GM20431 (cell line): Measurements from ENCODE around the gene CCNA1.

ENCODE experiments used
- in situ Hi-C: fragments of 300-500 bp; cut with MseI, MboI; formaldehyde crosslinking; loops from one replicate; pipeline ENCODE4 v1.15.0; 2020; ENCODE audit warnings: low sequenced_read_pairs; ENCODE audit not compliant: unreplicated experiment

The CCNA1 gene

DNA sequence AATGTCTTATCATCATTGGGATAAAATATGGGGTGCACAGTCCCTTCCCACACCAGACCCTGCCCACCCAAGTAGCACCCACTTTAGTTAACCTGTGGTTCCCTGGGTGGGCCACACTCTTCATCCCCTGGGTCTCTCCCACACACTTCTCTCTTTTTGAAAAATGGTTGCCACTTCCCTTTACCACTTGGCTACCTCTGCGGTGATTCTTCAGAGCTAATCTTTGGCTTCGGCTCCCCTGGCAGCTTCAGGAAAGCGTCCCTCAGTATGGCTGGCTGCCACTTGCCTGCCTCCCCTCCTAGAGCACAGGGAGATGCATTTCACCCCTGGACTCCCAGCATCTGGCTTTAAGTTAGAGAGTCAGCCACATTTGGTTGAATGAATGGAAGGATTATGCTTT, 18.2 kb downstream of the CCNA1 start:
- in situ Hi-C loops, result no loop called here

DNA sequence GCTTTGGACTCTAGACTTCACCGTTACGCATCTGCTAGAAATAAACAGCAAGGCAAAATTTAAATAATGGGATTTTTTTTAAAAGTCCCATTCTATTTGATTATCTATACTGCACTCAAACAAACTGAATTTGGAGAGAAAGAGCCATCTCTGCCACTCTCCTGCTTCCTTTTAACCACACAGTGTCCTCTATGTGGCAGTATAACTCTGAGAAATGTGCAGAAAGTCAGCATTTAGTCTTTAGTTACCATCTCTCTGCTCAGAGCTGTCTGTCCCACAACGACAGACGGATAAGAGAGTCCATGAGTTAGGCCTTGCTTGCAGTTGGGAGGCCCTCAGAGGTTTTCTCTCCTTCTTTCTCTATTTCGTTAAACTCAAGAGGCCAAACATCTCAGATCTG, 21.2 kb downstream of the CCNA1 start:
- in situ Hi-C loops, result no loop called here

DNA sequence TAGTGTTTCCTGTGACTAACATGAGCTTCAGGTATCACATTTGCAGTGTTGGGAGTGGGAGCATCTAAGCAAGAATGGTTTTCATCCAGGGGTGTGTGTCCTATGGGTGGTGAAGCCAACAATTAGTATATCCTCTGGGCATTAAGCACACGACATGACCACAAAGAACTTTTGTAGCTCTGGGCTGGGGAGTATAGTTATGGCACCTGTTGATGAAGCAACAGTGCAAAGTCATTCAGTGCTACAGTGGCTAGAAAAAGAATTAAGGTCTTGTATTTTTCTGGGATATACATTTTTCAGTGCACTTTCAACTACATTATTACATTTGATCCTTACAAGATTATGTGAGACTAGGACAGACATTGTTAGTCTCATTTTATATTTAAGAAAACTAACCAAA, 21.8 kb downstream of the CCNA1 start:
- in situ Hi-C loops, result no loop called here

DNA sequence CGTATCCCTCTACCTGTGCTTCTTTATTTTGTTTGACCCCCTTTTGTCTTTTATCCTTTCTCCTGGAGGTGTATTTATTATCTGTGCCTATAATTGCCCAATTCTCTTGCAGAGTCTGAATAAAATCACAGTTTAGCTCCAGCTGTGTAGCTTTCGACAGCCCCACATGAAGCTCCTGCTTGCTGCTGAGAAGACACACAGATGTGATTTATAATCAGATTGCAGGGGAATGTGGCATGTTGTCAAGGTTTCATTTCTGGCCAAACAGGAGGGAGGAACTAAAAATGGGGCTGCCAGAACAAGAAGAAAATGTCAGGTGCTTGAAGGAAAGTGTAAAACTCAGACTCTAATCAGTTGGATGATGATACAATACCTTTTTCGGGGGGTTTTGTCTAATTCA, 22.7 kb downstream of the CCNA1 start:
- in situ Hi-C loops, result no loop called here

DNA sequence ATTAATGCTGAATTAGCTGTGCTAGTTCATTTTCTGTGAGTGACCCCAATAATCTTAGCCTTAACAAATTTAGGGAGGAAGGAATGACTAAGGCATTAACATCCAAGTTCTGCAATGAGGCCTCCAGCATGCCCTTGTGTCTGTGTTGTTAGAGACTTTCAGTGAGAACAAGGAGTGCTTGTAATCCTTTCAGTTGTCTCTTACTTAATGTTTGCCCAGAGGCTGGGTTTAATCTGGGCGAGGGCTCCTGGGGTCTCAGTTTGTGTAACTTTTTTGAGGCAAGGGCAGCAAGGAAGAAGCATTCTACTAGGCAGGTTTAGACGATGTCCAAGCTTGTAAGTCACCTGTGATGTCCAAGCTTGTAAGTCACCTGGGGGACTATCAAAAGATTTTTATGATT, 24.3 kb downstream of the CCNA1 start:
- in situ Hi-C loops, result no loop called here

DNA sequence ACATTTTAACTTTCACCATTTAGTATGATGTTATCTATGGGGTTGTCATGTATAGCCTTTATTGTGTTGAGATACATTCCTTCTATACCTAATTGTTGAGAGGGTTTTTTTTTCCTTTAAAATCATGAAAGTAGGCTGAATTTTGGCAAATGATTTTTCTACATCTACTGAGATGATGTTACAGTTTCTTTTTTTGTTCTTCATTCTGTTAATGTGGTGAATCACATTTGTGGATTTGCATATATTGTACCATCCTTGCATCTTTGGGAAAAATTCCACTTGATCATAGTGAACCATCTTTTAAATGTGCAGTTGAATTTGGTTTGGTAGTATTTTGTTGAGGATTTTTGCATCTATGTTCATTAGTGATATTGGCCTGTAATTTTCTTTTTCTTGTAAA, 29.2 kb downstream of the CCNA1 start:
- in situ Hi-C loops, result no loop called here

DNA sequence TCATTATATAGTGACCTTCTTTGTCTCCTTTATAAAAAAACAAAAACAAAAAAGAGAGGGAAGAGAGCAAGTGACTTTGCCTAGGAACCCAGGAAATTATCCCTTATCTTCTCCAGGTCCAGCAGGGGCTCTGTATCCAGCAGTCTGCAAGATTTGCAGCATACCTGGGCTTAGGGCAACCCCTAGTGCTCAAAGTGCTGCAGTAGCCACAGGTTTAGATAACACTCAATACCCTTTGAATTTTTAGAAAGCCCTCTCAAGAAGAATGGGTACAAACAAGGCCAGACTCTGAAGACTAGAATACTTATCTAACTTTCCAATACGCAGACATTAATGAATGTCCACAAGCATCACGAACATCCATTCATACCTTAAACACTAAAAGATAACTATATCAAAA, 43.2 kb downstream of the CCNA1 start:
- in situ Hi-C loops, result no loop called here

DNA sequence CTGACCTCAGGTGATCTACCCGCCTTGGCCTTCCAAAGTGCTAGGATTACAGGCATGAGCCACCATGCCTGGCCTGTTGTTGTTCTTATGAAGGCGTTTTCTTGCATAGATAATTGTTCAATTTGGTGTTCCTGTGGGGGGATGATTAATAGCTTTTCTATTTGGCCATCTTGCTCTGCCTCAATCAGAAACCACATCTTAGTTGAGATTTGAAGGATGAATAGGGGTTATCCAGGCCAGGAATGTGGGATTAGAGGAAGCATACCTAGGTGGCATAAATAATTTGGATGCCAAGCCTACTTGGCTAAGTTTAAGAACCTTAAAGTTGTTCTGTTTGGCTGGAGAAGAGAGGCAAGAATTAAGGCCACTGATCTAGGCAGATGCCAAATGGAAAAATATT, 44.4 kb downstream of the CCNA1 start:
- in situ Hi-C loops, result no loop called here

DNA sequence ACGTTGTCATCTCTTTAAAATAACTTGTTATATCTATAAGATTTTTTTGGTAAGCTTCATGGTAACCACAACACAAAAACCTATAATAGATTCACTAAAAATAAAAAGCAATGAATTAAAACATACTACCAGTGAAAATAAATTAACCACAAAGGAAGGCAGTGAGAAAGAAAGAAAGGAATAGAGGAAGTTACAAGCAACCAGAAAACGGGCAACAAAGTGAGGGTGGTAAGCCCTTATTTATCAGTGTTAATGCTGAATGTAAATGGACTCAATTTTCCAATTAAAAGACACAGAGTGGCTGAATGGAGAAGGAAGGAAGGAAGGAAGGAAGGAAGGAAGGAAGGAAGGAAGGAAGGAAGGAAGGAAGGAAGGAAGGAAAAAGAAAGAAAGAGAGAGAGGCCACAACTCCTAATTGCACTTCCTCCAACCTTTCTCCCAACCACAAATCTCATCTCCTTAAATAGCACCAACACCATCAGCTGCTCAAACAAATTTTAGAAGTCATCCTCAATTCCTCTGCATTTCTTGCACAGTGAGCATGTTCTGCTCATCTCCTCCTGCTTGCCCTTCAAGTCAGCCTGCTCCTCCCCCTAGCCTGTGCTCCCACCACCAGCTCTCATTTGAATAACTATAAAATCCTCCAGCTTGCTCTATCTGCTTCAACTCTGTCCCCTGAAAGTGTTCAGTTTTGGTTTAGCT, 48.6 kb downstream of the CCNA1 start:
- in situ Hi-C loops, result no loop called here

DNA sequence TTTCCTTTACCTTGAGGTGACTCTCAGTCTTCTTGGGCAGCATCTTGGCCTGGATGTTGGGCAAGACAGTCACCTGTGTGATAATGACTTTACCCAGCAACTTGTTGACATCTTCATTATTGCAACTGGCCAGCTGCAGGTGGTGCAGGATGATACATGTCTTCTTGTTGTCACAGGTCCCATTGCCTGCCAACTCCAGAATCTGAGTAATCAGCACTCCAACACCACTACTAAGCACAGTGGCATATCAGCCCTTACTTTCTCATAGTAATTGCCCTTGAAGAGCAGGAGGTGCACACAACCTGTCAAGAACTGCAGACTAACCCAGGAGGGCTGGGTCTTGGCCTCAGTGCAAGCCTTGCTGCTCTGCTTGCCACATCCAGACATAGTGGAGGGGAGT, 57.8 kb downstream of the CCNA1 start:
- in situ Hi-C loops, result no loop called here
